Activated CD8-positive, alpha-beta T cell treated with anti-CD3 and anti-CD28 coated beads, Interleukin-2, amount 10 ng/mL, durations not matched to agents 7 days and 5 days (primary cell): Measurements from ENCODE around the gene GAB2. TPM values are rescaled to one million over a fixed set of nuclear protein-coding genes. Genes with fewer than 3 reads are reported as not detected.

Experiments used
- ATAC-seq: fragments of 150-1000 bp; cut with Tn5 transposase; one replicate; pipeline ENCODE4 v1.10.0; 2021; ENCODE audit warnings: moderate library complexity
- CTCF ChIA-PET: fragments of 350-600 bp; sonication (Branson Sonifier 250); formaldehyde crosslinking; loops from one replicate; lab custom pipeline; 2021; ENCODE audit warnings: antibody characterized with exemption; lab: Charles Lee
- POLR2A ChIA-PET: fragments of 350-600 bp; sonication (Branson Sonifier 250); formaldehyde crosslinking; loops from one replicate; lab custom pipeline; 2021; ENCODE audit warnings: antibody characterized with exemption; lab: Charles Lee
- DNase-seq: peaks from one replicate; pipeline ENCODE4 v3.0.0-alpha.2; 2020
- H3K27ac Mint-ChIP-seq: one replicate; pipeline ENCODE4 v1.8.0; 2021; ENCODE audit warnings: mild to moderate bottlenecking, mixed read lengths
- H3K27me3 Mint-ChIP-seq: one replicate; pipeline ENCODE4 v1.8.0; 2021; ENCODE audit warnings: low read depth, mixed read lengths
- H3K36me3 Mint-ChIP-seq: one replicate; pipeline ENCODE4 v1.8.0; 2021; ENCODE audit warnings: low read depth, mixed read lengths
- H3K4me1 Mint-ChIP-seq: one replicate; pipeline ENCODE4 v1.8.0; 2021; ENCODE audit warnings: low read depth, mixed read lengths
- H3K4me3 Mint-ChIP-seq: one replicate; pipeline ENCODE4 v1.8.0; 2021; ENCODE audit warnings: mild to moderate bottlenecking, mixed read lengths
- H3K9me3 Mint-ChIP-seq: one replicate; pipeline ENCODE4 v1.8.0; 2022; ENCODE audit warnings: mixed read lengths; ENCODE audit not compliant: insufficient read depth
- total RNA-seq, 2 experiments: library from RNA; stranded (reverse); gene quantifications; one replicate each; pipeline ENCODE4 v1.2.3, GENCODE V29; 2021

GAB2 gene
- total RNA-seq, 2 experiments from 2014 or later = 7.6 to 9.8 TPM

DNA sequence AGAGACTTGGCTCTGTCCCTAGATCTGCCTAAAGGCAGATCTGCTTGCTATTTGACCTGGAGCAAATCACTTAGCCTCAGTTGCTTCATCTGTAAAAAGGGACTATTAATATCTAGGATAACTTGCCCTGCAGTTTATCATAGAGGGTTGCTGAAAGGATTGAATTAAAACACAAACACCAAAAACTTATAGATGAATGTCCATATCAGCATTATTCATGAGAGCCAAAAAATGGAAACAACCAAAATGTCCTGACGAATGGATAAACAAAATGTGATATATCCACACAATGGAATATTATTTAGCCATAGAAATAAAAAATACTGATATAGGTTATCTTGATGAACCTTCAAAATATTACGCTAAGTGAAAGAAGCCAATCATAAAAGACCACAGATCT, 161.7 kb downstream of the GAB2 start:
- ATAC-seq (no peak), DNase-seq (no peak)
- Mint-ChIP-seq H3K4me1 (no peaks in the 10 kb centered on the region), H3K9me3 (no peaks in the 10 kb centered on the region), H3K36me3 (no peaks in the 10 kb centered on the region), H3K4me3 (no peak overlapping the region), H3K27me3 (no peaks in the 10 kb centered on the region), H3K27ac (no peak overlapping the region)
- CTCF ChIA-PET = no interaction called here
- POLR2A ChIA-PET = no interaction called here

DNA sequence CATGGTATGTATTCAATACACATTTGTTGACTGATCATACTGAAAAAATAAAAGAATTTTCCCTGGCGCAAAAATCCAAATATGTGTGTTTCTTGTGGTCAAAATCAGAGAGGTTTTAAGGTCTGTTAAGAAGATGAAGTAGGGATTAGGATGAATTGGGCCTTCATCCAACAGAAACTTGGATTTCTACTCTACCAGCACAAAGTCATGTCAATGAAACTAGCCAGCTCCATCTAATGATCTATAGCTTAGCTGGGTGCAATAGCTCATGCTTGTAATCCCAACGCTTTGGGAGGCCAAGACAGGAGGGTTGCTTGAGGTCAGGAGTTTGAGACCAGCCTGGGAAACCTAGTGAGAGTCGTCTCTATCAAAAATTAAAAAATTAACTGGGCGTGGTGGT, 163.4 kb downstream of the GAB2 start:
- CTCF ChIA-PET = no interaction called here
- no peaks in the 10 kb centered on the region for H3K9me3 Mint-ChIP-seq
- peaks cover 9% of the 10 kb centered on the region for H3K4me1 Mint-ChIP-seq
- H3K36me3 Mint-ChIP-seq = peaks cover 1% of the 10 kb centered on the region
- no peaks in the 10 kb centered on the region for H3K27me3 Mint-ChIP-seq
- DNase-seq (no peak), ATAC-seq (no peak)
- POLR2A ChIA-PET = no interaction called here
- no peak overlapping the region for H3K4me3 Mint-ChIP-seq
- H3K27ac Mint-ChIP-seq = no peak overlapping the region

DNA sequence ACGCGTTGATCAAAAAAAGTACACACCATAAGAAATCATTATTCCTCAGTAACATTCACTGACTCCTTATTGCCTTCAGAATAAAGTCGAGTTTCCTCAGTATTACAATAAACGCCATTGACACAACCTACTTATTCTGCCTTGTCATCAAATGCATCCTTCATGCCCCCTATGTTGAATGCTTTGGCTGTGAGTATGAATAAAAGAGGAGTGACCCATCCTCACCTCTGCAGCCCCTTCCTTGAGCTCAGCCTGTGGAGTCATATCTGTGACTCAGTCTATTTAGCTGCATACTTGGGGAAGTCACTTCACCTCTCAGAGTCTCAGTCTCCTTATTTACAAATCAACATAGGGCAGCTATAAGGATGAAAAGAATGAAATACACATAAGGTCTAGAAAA, 163.8 kb downstream of the GAB2 start:
- POLR2A ChIA-PET = no interaction called here
- ATAC-seq = no peak
- no peaks in the 10 kb centered on the region for H3K27me3 Mint-ChIP-seq

DNA sequence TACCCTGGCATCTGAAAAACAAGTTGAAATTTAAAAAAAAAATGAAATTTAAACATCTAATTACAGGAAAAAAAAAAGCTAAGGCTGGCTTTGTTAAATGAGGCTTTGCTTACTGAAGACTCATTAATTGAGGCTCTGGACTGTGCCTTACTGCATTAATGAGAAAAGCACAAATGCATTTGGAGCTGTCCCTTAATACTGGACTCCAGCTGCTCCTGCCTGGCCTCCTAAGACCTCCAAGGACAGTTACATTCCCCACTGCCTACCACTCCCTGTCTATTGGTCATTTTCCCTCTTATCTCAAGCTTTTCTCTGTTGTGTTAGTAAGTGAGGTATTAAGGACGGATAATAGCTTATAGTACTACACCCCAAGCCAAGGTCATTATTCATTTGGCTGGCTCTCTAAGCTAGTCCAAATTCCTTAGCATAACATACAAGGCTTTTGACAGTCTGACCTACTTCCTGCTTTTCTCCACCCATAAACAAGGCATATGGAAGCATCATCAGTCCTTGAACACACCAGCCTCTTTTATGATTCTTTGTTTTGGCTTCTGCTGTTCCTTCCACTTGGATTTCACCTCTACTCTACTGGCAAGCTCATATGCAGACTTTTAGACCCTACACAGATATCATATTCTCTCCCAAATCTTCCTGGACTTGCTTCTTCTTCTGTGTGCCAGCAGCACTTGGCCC, 166.4 kb downstream of the GAB2 start:
- H3K27ac Mint-ChIP-seq = no peak overlapping the region
- peaks cover 9% of the 10 kb centered on the region for H3K4me1 Mint-ChIP-seq
- H3K9me3 Mint-ChIP-seq = no peaks in the 10 kb centered on the region
- no peak for ATAC-seq
- DNase-seq = no peak
- ChIA-PET CTCF (interaction anchor here (1.0 kb wide), 1 partner anchor 23 kb away, joined by 3 read pairs; no protein-coding TSS in a partner anchor), POLR2A (no interaction called here)
- peaks cover 13% of the 10 kb centered on the region for H3K36me3 Mint-ChIP-seq
- peaks cover under 1% of the 10 kb centered on the region for H3K27me3 Mint-ChIP-seq
- no peak overlapping the region for H3K4me3 Mint-ChIP-seq

More for the DNA sequence above, 163.8 kb downstream of the GAB2 start:
- CTCF ChIA-PET = no interaction called here
- no peak for DNase-seq
- H3K4me3 Mint-ChIP-seq = no peak overlapping the region
- H3K9me3 Mint-ChIP-seq = no peaks in the 10 kb centered on the region
- H3K36me3 Mint-ChIP-seq = peaks cover 4% of the 10 kb centered on the region
- peaks cover 9% of the 10 kb centered on the region for H3K4me1 Mint-ChIP-seq
- H3K27ac Mint-ChIP-seq = no peak overlapping the region

DNA sequence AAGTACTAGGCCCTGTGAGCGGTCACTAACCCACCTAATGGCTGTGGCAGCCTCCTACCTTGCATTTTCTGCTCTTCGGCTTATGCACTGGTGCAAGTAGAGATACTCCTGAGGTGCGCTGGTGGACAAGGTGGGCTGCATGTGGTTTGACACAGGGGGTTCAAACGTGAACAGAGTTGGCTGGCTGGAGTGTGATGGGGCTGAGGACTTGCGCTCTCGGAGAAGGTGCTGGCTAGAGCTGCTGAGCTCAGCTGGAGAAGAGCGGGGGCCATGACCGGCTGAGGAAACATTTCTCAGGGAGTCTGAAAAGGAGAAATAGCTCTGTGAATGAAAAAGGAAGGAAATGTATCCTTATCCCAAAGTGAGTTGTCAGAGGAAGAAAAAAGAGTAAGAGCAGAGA, 167.5 kb downstream of the GAB2 start:
- ChIA-PET CTCF (no interaction called here), POLR2A (no interaction called here)
- Mint-ChIP-seq H3K36me3 (peaks cover 13% of the 10 kb centered on the region), H3K9me3 (no peaks in the 10 kb centered on the region), H3K4me1 (peaks cover 9% of the 10 kb centered on the region), H3K27ac (no peak overlapping the region), H3K4me3 (no peak overlapping the region), H3K27me3 (peaks cover 2% of the 10 kb centered on the region)
- DNase-seq (no peak), ATAC-seq (no peak)

DNA sequence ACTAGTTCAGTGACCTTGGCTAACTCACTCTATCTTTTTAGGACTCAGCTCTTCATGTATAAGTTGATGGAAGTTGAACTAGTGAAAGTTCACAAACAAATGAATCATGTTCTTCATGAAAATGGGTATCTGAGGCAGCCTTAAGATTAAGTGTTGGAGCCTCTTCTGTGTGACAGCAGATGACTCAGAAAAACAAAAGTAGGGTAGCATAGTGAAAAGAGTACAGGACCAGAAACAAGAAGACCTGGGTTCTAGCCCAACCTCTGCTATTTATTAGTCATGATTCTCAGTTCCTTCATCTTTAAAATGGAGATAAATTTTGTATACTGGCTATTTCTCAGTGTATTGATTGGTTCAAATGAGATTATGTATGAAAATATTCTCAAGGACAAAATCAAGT, 168.7 kb downstream of the GAB2 start:
- Mint-ChIP-seq H3K27me3 (peaks cover 2% of the 10 kb centered on the region), H3K27ac (no peak overlapping the region), H3K9me3 (no peaks in the 10 kb centered on the region), H3K4me3 (no peak overlapping the region), H3K36me3 (peaks cover 15% of the 10 kb centered on the region), H3K4me1 (peaks cover 17% of the 10 kb centered on the region)
- DNase-seq = no peak
- POLR2A ChIA-PET = no interaction called here
- CTCF ChIA-PET = interaction anchor here (1.5 kb wide), 1 partner anchor 21 kb away, joined by 6 read pairs; no protein-coding TSS in a partner anchor
- no peak for ATAC-seq

DNA sequence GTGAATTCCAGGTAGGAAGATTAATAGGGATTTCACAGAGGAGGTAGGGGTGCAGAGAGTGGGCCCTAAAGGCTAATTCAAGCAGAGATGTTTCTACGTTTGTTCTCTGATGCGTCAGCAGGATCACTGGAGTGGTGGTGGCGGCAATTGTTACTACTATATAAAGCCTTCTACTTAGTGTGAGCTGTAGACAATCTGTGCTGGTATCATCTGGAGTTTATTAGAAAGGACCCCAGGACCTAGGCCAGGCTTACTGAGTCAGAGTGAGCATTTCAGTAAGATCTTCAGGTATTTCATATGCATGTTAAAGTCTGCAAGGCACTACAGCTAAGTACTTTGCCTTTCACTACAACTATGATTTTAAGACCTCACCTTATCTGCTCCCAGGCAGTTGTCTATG, 169.4 kb downstream of the GAB2 start:
- ChIA-PET POLR2A (no interaction called here), CTCF (interaction anchor here (1.5 kb wide), 1 partner anchor 20 kb away, joined by 6 read pairs; no protein-coding TSS in a partner anchor)
- Mint-ChIP-seq H3K27me3 (peaks cover 2% of the 10 kb centered on the region), H3K27ac (no peak overlapping the region), H3K36me3 (peaks cover 15% of the 10 kb centered on the region), H3K9me3 (no peaks in the 10 kb centered on the region), H3K4me1 (peaks cover 17% of the 10 kb centered on the region), H3K4me3 (no peak overlapping the region)
- DNase-seq (no peak), ATAC-seq (no peak)

DNA sequence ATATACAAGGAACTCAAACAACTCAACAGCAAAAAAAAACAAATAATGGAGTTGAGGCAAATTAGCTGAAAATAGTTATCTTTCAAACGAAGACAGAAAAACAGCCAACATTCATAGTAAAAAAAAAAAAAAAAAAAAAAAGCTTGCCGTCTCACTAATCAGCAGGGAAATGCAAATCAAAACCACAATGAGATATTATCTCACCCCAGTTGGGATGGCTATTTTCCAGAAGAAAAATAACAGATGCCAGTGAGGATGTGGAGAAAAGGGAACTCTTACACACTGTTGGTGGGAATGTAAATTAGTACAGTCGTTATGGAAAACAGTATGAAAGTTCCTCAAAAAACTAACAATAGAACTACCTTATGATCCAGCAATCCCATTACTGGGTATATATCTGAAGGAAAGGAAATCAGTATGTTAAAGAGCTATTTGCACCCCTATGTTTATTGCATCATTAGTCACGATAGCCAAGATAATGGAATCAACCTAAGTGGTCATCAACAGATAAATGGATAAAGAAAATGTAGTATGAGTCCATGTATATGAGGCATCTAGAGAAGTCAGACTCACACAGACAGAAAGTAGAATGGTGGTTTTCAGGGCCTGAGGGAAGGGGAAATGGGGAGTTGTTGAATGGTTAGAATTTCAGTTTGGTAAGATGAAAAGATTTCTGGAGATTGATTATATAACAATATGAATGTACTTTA, 172.9 kb downstream of the GAB2 start:
- Mint-ChIP-seq H3K27me3 (peaks cover 5% of the 10 kb centered on the region), H3K27ac (no peak overlapping the region), H3K36me3 (peaks cover 31% of the 10 kb centered on the region), H3K9me3 (peaks cover 13% of the 10 kb centered on the region), H3K4me3 (no peak overlapping the region), H3K4me1 (peaks cover 9% of the 10 kb centered on the region)
- POLR2A ChIA-PET = interaction anchor here (0.6 kb wide), 1 partner anchor 17 kb away, joined by 4 read pairs; no protein-coding TSS in a partner anchor
- DNase-seq (no peak), ATAC-seq (no peak)
- CTCF ChIA-PET = no interaction called here

DNA sequence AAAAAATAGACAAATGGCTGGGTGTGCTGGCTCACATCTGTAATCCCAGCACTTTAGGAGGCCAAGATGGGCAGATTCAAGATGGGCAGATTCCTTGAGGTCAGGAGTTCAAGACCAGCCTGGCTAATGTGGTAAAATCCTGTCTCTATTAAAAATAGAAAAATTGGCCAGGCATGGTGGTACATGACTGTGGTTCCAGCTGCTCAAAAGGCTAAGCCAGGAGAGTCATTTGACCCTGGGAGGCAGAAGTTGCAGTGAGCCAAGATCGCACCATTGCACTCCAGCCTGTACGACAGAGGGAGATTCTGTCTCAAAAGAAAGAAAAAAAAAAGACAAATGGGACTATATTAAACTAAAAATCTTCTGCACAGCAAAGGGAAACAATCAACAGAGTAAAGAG, 173.5 kb downstream of the GAB2 start:
- H3K4me3 Mint-ChIP-seq = no peak overlapping the region
- H3K27me3 Mint-ChIP-seq = peaks cover 5% of the 10 kb centered on the region
- H3K9me3 Mint-ChIP-seq = peaks cover 13% of the 10 kb centered on the region
- no peak overlapping the region for H3K27ac Mint-ChIP-seq
- POLR2A ChIA-PET = interaction anchor here (0.6 kb wide), 1 partner anchor 18 kb away, joined by 4 read pairs; no protein-coding TSS in a partner anchor
- H3K4me1 Mint-ChIP-seq = peaks cover 9% of the 10 kb centered on the region
- CTCF ChIA-PET = no interaction called here
- DNase-seq (no peak), ATAC-seq (no peak)
- H3K36me3 Mint-ChIP-seq = peaks cover 31% of the 10 kb centered on the region

DNA sequence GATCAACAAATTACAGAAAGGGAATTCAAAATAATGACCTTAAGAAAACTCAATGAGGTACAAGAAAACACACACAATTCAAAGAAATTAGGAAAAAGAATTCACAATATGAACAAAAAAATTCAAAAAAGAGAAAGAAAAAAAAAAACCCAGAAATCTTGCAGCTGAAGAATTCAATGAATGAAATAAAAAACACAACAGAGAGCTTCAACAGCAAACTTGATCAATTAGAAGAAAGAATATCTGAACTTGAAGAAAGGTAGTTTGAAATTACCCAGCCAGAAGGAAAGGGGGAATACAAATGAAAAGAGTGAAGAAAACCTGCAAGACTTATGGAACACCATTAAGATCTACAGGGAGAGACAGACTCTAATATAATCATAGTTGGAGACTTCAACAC, 176.1 kb downstream of the GAB2 start:
- peaks cover 5% of the 10 kb centered on the region for H3K27me3 Mint-ChIP-seq
- H3K4me1 Mint-ChIP-seq = peaks cover 9% of the 10 kb centered on the region
- no peak for DNase-seq
- H3K9me3 Mint-ChIP-seq = peaks cover 18% of the 10 kb centered on the region
- ChIA-PET CTCF (no interaction called here), POLR2A (no interaction called here)
- peaks cover 37% of the 10 kb centered on the region for H3K36me3 Mint-ChIP-seq
- no peak overlapping the region for H3K27ac Mint-ChIP-seq
- ATAC-seq = no peak
- no peak overlapping the region for H3K4me3 Mint-ChIP-seq

DNA sequence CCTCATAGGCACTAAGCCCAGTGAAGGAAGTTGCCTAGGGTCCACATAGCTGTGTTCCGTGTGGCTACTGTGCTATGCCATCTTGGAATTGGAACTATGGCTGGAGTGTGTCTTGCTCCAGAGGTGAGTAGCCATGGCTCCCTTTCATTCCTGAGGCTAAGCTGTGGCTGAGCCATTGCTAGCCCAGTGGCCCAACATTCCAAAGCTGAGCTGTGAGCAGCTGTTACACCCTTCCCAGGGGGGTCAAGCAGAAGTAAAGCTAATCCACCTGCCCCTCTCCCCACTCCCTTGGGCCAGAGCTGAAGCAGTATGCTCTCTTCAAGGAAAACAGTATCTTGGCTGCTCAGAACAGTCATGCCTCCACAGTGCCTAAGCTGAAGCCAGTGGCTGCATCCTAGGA, 177.8 kb downstream of the GAB2 start:
- peaks cover 6% of the 10 kb centered on the region for H3K4me1 Mint-ChIP-seq
- peaks cover 19% of the 10 kb centered on the region for H3K9me3 Mint-ChIP-seq
- ChIA-PET POLR2A (no interaction called here), CTCF (interaction anchor here (1.1 kb wide), 1 partner anchor 12 kb away, joined by 3 read pairs; no protein-coding TSS in a partner anchor)
- no peak for DNase-seq
- peaks cover 40% of the 10 kb centered on the region for H3K36me3 Mint-ChIP-seq
- peaks cover 4% of the 10 kb centered on the region for H3K27me3 Mint-ChIP-seq
- H3K27ac Mint-ChIP-seq = no peak overlapping the region
- ATAC-seq = no peak
- H3K4me3 Mint-ChIP-seq = no peak overlapping the region
